ENCODE measurements around the gene GRIA4.
A peak's percentile ranks its signal among the peaks of the same experiment; 100 is the strongest.

GRIA4 gene

GRCh38 chr11:105639527-105639926 lies 29.7 kb downstream of the GRIA4 start:
- no peak for DNase-seq (ENCODE audit: low read depth)

GRCh38 chr11:105641433-105641832 lies 31.6 kb downstream of the GRIA4 start:
- no peak for DNase-seq (ENCODE audit: low read depth)

- DNase-seq (ENCODE audit: low read depth), result no peak
Observed at GRCh38 chr11:105642870-105643269, 33.0 kb downstream of the GRIA4 start.

GRCh38 chr11:105644839-105645573 lies 35.1 kb downstream of the GRIA4 start:
- DNase-seq (ENCODE audit: low read depth), result no peak

GRCh38 chr11:105647780-105648179 lies 37.9 kb downstream of the GRIA4 start:
- DNase-seq (ENCODE audit: low read depth), result no peak

GRCh38 chr11:105648762-105649161 lies 38.9 kb downstream of the GRIA4 start:
- DNase-seq (ENCODE audit: low read depth), result no peak

GRCh38 chr11:105665281-105665680 lies 55.4 kb downstream of the GRIA4 start:
- DNase-seq (ENCODE audit: low read depth), result no peak

GRCh38 chr11:105667441-105667840 lies 57.6 kb downstream of the GRIA4 start:
- DNase-seq (ENCODE audit: low read depth), result no peak

GRCh38 chr11:105670811-105671210 lies 60.9 kb downstream of the GRIA4 start:
- DNase-seq (ENCODE audit: low read depth), result peak; percentile 62

- DNase-seq (ENCODE audit: low read depth), result peak; percentile 64
Observed at GRCh38 chr11:105673089-105673488, 63.2 kb downstream of the GRIA4 start.

- no peak for DNase-seq (ENCODE audit: low read depth)
Observed at GRCh38 chr11:105689631-105690030, 79.8 kb downstream of the GRIA4 start.

GRCh38 chr11:105690467-105690866 lies 80.6 kb downstream of the GRIA4 start:
- DNase-seq (ENCODE audit: low read depth), result no peak

GRCh38 chr11:105693075-105693759 lies 83.3 kb downstream of the GRIA4 start:
- peak; percentile 3 for DNase-seq (ENCODE audit: low read depth)

GRCh38 chr11:105696000-105696399 lies 86.1 kb downstream of the GRIA4 start:
- DNase-seq (ENCODE audit: low read depth), result no peak

- no peak for DNase-seq (ENCODE audit: low read depth)
Observed at GRCh38 chr11:105697291-105697690, 87.4 kb downstream of the GRIA4 start.

- no peak for DNase-seq (ENCODE audit: low read depth)
Observed at GRCh38 chr11:105699203-105699602, 89.3 kb downstream of the GRIA4 start.

GRCh38 chr11:105700271-105700670 lies 90.4 kb downstream of the GRIA4 start:
- no peak for DNase-seq (ENCODE audit: low read depth)

- peak; percentile 7 for DNase-seq (ENCODE audit: low read depth)
Observed at GRCh38 chr11:105701098-105701497, 91.2 kb downstream of the GRIA4 start.

GRCh38 chr11:105705786-105706530 lies 96.1 kb downstream of the GRIA4 start:
- no peak for DNase-seq (ENCODE audit: low read depth)

- DNase-seq (ENCODE audit: low read depth), result peak; percentile 16
Observed at GRCh38 chr11:105713106-105713505, 103.2 kb downstream of the GRIA4 start.

GRCh38 chr11:105713696-105714095 lies 103.8 kb downstream of the GRIA4 start:
- DNase-seq (ENCODE audit: low read depth), result no peak

GRCh38 chr11:105718641-105719040 lies 108.8 kb downstream of the GRIA4 start:
- peak; percentile 51 for DNase-seq (ENCODE audit: low read depth)
